GM06990 (cell line): Measurements from ENCODE around the gene KRTAP12-1.

Experiments used
- DNase-seq: peaks from one replicate; pipeline ENCODE4 v3.0.0-alpha.2; 2011; ENCODE audit not compliant: insufficient read length; ENCODE audit errors: extremely low read depth
- H3K27me3 ChIP-seq: replicated peaks from 2 replicates; pipeline ENCODE4 v1.6.0; 2011; ENCODE audit warnings: low read length; ENCODE audit not compliant: control insufficient read depth, insufficient read depth
- H3K36me3 ChIP-seq: 2 replicates; pipeline ENCODE4 v1.5.1; 2011; ENCODE audit warnings: low read length; ENCODE audit not compliant: control insufficient read depth, insufficient read depth
- H3K4me3 ChIP-seq: replicated peaks from 2 replicates; pipeline ENCODE4 v1.5.1; 2011; ENCODE audit warnings: low read depth, mild to moderate bottlenecking, control low read depth, low read length
- CTCF ChIP-seq: IDR thresholded peaks from 2 replicates; pipeline ENCODE4 v1.5.1; 2011; ENCODE audit warnings: low read length, control low read depth, mild to moderate bottlenecking, inconsistent platforms; ENCODE audit not compliant: insufficient read depth, poor library complexity, severe bottlenecking

KRTAP12-1 gene

GRCh38 chr21:44684483-44684882 lies 2.5 kb upstream of the KRTAP12-1 start:
- no peaks in the 10 kb centered on the region; the same call in 1 of the 2 replicates for H3K27me3 ChIP-seq
- DNase-seq, result no peak

DNA sequence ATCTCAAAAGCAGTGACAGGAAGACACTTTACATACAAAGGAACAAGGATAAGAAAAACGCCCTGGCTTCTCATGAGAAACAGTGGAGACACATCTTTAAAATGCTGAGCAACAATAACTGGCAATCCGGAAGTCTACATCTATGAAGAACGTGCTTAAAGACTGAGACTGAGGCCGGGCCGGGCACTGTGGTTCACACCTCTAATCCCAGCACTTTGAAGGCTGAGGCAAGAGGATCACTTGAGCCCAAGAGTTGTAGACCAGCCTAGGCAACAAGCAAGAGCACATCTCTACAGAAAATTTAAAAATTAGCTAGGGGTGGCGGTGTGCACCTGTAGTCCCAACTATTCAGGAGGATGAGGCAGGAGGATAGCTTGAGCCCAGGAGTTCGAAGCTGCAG lies 2.1 kb upstream of the KRTAP12-1 start:
- no peak for TF ChIP-seq CTCF
- no peaks in the 10 kb centered on the region for H3K36me3 ChIP-seq
- no peak for DNase-seq
- no peak overlapping the region for H3K4me3 ChIP-seq
- no peaks in the 10 kb centered on the region; the same call in 1 of the 2 replicates for H3K27me3 ChIP-seq

More at GRCh38 chr21:44684483-44684882, 2.5 kb upstream of the KRTAP12-1 start:
- TF ChIP-seq CTCF, result no peak
- no peak overlapping the region for H3K4me3 ChIP-seq
- H3K36me3 ChIP-seq, result no peaks in the 10 kb centered on the region

DNA sequence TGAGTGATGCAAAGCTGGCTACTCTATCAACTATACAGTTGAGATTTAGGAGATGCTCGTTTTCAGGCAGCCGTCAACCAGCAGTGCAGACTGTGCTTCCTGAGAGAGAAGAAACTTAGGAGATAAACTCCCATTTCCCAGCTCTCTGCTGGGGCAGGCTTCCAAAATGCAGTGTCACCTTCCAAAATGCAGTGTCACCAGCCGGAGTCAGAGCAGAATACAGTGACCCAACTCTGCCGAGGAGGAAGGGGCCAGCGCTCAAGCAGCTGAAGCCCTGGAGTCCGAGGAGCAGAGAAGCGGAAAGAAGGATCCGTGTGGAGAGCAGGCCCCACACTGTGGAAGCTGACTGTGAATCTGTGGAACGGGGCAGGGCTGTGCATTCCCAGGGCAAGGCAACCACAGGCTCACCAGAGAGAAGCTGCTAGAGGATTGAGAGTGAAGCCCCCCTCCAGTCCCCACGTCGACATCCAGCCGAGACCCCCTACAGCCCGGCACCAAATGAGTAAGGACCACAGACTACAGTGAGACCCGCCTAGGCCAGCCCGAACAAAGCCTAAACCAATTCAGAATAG lies 703 bp upstream of the KRTAP12-1 start:
- no peak for DNase-seq
- no peak overlapping the region for H3K4me3 ChIP-seq
- no peaks in the 10 kb centered on the region for H3K36me3 ChIP-seq
- no peaks in the 10 kb centered on the region; the same call in 1 of the 2 replicates for H3K27me3 ChIP-seq
- no peak for TF ChIP-seq CTCF

- DNase-seq, result no peak
- Histone ChIP-seq H3K4me3 (no peak overlapping the region), H3K27me3 (no peaks in the 10 kb centered on the region; the same call in none of the 2 replicates), H3K36me3 (no peaks in the 10 kb centered on the region)
- TF ChIP-seq CTCF, result no peak
Observed at GRCh38 chr21:44681152-44681551, 811 bp downstream of the KRTAP12-1 start.

GRCh38 chr21:44677881-44678280 lies 4.1 kb downstream of the KRTAP12-1 start:
- no peak for DNase-seq
- no peak overlapping the region for H3K4me3 ChIP-seq
- no peaks in the 10 kb centered on the region; the same call in none of the 2 replicates for H3K27me3 ChIP-seq
- no peaks in the 10 kb centered on the region for H3K36me3 ChIP-seq
- TF ChIP-seq CTCF, result no peak

GRCh38 chr21:44671911-44672310 lies 10.1 kb downstream of the KRTAP12-1 start:
- Histone ChIP-seq H3K27me3 (peaks cover 2% of the 10 kb centered on the region; the same call in 1 of the 2 replicates), H3K4me3 (no peak overlapping the region), H3K36me3 (no peaks in the 10 kb centered on the region)
- no peak for TF ChIP-seq CTCF
- DNase-seq, result no peak
